ENCODE results near the gene EFTUD2. TPM values are rescaled to one million over a fixed set of nuclear protein-coding genes. Genes with fewer than 3 reads are reported as not detected.
"Not testable (repeated sequence)": the region's sequence is repeated elsewhere in the genome, so short reads cannot be mapped to it uniquely, and the experiment has no call there.

EFTUD2 gene
- total and polyA plus RNA-seq, 2 donors: 44.0 to 65.8 TPM

DNA sequence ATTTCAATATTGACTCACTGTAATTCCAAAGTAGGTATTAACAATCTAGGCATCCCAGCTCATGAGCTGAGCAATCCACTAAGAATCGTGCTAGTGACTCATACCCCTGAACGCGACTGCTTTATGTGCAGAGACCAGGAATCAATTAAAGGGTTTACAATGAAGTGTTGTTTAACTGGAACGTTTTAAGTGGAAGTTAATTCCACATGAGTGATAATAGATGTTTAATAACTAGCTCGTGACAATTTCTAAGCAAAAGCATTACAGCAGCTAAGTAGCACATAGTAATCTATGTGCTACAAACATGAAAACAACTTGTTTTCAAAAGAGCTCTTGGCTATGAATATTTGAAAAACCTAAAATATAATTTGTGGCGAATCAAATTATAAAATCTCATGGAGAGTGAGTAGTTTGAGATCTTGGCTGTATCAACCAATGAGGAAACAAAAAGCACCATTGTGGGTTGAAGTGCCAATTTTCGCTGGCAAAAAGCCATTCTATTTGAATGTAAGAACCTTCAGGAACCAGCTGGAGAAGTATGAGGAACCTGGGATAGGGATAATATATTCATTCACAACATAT is 78.5 kb downstream of the EFTUD2 start:
- Histone ChIP-seq H3K9me3 (ENCODE audit: control insufficient read depth in 2 of 2, insufficient read depth in 1 of 2, low read length in 1 of 2) (no peaks in the 10 kb centered on the region), H3K27me3 (ENCODE audit: control insufficient read depth in 2 of 2, insufficient read depth in 1 of 2, low read length in 1 of 2) (peaks cover 0 to 4% of the 10 kb centered on the region in 2 donors), H3K4me1 (ENCODE audit: control insufficient read depth in 2 of 2, insufficient read depth in 2 of 2, low read length in 2 of 2) (no peaks in the 10 kb centered on the region), H3K27ac (ENCODE audit: low read depth in 1 of 2, low read length in 1 of 2) (no peak overlapping the region), H3K4me3 (ENCODE audit: low read length in 2 of 2) (no peak overlapping the region), H3K36me3 (ENCODE audit: control insufficient read depth in 2 of 2, insufficient read depth in 2 of 2, low read length in 1 of 2) (no peaks in the 10 kb centered on the region)
- no peak for DNase-seq (ENCODE audit: low read depth in 6 of 9, low spot score in 9 of 9)
- WGBS: 87% methylated on average over 7 of the region's 7 CpGs

DNA sequence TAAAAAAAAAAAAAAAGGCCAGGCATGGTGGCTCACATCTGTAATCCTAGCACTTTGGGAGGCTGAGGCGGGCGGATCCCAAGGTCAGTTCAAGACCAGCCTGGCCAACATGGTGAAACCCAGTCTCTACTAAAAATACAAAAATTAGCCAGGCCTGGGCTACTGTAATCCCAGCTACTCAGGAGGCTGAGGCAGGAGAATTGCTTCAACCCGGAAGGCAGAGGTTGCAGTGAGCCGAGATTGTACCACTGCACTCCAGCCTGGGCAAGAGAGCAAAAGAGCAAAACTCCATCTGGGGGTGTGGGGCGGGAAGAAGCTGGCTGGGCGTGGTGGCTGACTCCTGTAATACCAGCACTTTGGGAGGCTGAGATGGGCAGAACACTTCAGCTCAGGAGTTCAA is 80.7 kb downstream of the EFTUD2 start:
- 94% methylated on average over 6 of the region's 6 CpGs for WGBS
- not testable (repeated sequence) for H3K36me3 ChIP-seq (ENCODE audit: control insufficient read depth in 2 of 2, insufficient read depth in 2 of 2, low read length in 1 of 2); H3K27me3 ChIP-seq (ENCODE audit: control insufficient read depth in 2 of 2, insufficient read depth in 1 of 2, low read length in 1 of 2); DNase-seq (ENCODE audit: low read depth in 6 of 9, low spot score in 9 of 9); H3K4me1 ChIP-seq (ENCODE audit: control insufficient read depth in 2 of 2, insufficient read depth in 2 of 2, low read length in 2 of 2); H3K4me3 ChIP-seq (ENCODE audit: low read length in 2 of 2); H3K27ac ChIP-seq (ENCODE audit: low read depth in 1 of 2, low read length in 1 of 2); H3K9me3 ChIP-seq (ENCODE audit: control insufficient read depth in 2 of 2, insufficient read depth in 1 of 2, low read length in 1 of 2)

DNA sequence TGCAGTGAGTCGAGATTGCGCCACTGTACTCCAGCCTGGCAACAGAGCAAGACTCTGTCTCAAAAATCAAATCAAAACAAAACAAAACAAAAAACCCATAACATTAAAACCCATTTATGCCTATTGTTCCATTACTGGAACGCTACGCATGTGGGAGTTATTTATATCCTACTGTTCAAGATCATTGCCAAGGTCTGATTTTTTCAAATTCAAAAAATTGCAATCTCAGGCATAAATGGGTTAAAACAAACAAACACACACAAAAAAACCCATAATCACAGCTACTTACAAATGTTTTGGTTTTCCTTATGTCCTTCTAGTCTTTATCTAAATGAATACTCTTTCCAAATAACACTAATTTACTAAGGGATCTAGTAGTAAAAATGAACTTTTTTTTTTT is 87.0 kb downstream of the EFTUD2 start:
- 97% methylated on average over 4 of the region's 4 CpGs for WGBS
- no peaks in the 10 kb centered on the region for H3K9me3 ChIP-seq (ENCODE audit: control insufficient read depth in 2 of 2, insufficient read depth in 1 of 2, low read length in 1 of 2)
- DNase-seq (ENCODE audit: low read depth in 6 of 9, low spot score in 9 of 9): no peak
- no peak overlapping the region for H3K27ac ChIP-seq (ENCODE audit: low read depth in 1 of 2, low read length in 1 of 2)
- no peaks in the 10 kb centered on the region for H3K27me3 ChIP-seq (ENCODE audit: control insufficient read depth in 2 of 2, insufficient read depth in 1 of 2, low read length in 1 of 2)
- H3K36me3 ChIP-seq (ENCODE audit: control insufficient read depth in 2 of 2, insufficient read depth in 2 of 2, low read length in 1 of 2): no peaks in the 10 kb centered on the region
- no peaks in the 10 kb centered on the region for H3K4me1 ChIP-seq (ENCODE audit: control insufficient read depth in 2 of 2, insufficient read depth in 2 of 2, low read length in 2 of 2)
- H3K4me3 ChIP-seq (ENCODE audit: low read length in 2 of 2): no peak overlapping the region

DNA sequence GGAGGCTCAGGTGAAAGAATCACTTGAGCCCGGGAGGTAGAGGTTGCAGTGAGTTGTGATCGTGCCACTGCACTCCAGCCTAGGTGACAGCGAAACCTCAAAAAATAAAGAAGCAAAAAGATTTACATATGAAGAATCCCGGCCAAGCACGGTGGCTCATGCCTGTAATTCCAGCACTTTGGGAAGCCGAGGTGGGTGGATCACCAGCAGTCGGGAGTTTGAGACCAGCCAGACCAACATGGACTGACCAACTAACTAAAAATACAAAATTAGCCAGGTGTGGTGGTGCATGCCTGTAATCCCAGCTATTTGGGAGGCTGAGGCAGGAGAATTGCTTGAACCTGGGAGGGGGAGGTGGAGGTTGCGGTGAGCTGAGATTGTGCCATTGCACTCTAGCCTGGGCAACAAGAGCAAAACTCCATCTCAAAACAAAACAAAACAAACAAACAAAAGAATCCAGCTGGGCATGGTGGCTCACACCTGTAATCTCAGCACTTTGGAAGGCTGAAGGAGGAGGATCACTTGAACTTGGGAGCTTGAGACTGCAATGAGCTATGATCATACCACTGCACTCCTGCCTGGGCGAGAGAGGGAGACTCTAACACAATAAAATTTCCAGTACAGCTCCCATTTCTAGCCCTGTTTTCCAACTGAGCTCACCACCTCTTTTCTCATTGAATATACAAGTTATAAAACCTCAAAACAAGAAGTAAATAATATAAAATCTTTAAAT is 90.4 kb downstream of the EFTUD2 start:
- not testable (repeated sequence) for DNase-seq (ENCODE audit: low read depth in 6 of 9, low spot score in 9 of 9); H3K4me3 ChIP-seq (ENCODE audit: low read length in 2 of 2); H3K27ac ChIP-seq (ENCODE audit: low read depth in 1 of 2, low read length in 1 of 2); H3K9me3 ChIP-seq (ENCODE audit: control insufficient read depth in 2 of 2, insufficient read depth in 1 of 2, low read length in 1 of 2); H3K27me3 ChIP-seq (ENCODE audit: control insufficient read depth in 2 of 2, insufficient read depth in 1 of 2, low read length in 1 of 2); H3K36me3 ChIP-seq (ENCODE audit: control insufficient read depth in 2 of 2, insufficient read depth in 2 of 2, low read length in 1 of 2); H3K4me1 ChIP-seq (ENCODE audit: control insufficient read depth in 2 of 2, insufficient read depth in 2 of 2, low read length in 2 of 2)
- WGBS: 98% methylated on average over 9 of the region's 9 CpGs

DNA sequence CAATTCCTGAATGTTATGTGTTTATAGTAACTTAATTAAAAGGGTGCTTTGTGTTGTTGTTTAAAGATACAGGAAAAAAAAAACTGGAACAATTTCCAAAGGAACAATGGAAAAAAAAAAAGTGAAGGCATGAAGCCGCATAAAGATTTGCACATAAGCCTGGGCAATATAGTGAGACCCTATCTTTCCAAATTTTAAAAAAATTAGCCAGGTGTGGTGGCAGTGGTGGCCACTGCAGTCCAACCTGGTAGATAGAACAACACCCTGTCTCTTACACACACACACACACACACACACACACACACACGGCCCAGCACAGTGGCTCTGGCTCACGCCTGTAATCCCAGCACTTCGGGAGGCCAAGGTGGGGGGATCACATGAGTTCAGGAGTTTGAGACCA is 91.1 kb downstream of the EFTUD2 start:
- Histone ChIP-seq H3K27me3 (ENCODE audit: control insufficient read depth in 2 of 2, insufficient read depth in 1 of 2, low read length in 1 of 2) (no peaks in the 10 kb centered on the region), H3K27ac (ENCODE audit: low read depth in 1 of 2, low read length in 1 of 2) (no peak overlapping the region), H3K9me3 (ENCODE audit: control insufficient read depth in 2 of 2, insufficient read depth in 1 of 2, low read length in 1 of 2) (no peaks in the 10 kb centered on the region), H3K36me3 (ENCODE audit: control insufficient read depth in 2 of 2, insufficient read depth in 2 of 2, low read length in 1 of 2) (peaks cover 0 to 3% of the 10 kb centered on the region in 2 donors), H3K4me1 (ENCODE audit: control insufficient read depth in 2 of 2, insufficient read depth in 2 of 2, low read length in 2 of 2) (no peaks in the 10 kb centered on the region), H3K4me3 (ENCODE audit: low read length in 2 of 2) (no peak overlapping the region)
- WGBS: 96% methylated on average over 4 of the region's 4 CpGs
- DNase-seq (ENCODE audit: low read depth in 6 of 9, low spot score in 9 of 9): no peak

DNA sequence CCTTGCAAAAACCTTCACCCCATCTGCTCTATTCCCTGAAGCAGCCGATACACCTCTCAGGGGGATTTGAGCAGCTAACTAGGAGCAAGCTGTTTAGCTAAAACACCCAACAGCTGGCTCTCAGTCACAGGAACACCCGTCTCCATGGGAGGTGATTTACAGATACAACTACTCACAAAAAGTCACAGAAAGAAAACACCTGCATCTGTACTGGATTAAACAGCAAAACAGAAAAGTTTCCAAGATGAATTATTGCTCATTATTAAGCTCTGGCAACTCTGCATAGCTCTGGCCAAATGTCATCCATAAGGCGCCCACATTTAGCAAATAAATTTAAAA is 91.5 kb downstream of the EFTUD2 start:
- no peak for DNase-seq (ENCODE audit: low read depth in 6 of 9, low spot score in 9 of 9)
- Histone ChIP-seq H3K9me3 (ENCODE audit: control insufficient read depth in 2 of 2, insufficient read depth in 1 of 2, low read length in 1 of 2) (no peaks in the 10 kb centered on the region), H3K27ac (ENCODE audit: low read depth in 1 of 2, low read length in 1 of 2) (no peak overlapping the region), H3K36me3 (ENCODE audit: control insufficient read depth in 2 of 2, insufficient read depth in 2 of 2, low read length in 1 of 2) (peaks cover 0 to 3% of the 10 kb centered on the region in 2 donors), H3K27me3 (ENCODE audit: control insufficient read depth in 2 of 2, insufficient read depth in 1 of 2, low read length in 1 of 2) (no peaks in the 10 kb centered on the region), H3K4me1 (ENCODE audit: control insufficient read depth in 2 of 2, insufficient read depth in 2 of 2, low read length in 2 of 2) (no peaks in the 10 kb centered on the region), H3K4me3 (ENCODE audit: low read length in 2 of 2) (no peak overlapping the region)
- WGBS: 83% methylated on average over 3 of the region's 3 CpGs

DNA sequence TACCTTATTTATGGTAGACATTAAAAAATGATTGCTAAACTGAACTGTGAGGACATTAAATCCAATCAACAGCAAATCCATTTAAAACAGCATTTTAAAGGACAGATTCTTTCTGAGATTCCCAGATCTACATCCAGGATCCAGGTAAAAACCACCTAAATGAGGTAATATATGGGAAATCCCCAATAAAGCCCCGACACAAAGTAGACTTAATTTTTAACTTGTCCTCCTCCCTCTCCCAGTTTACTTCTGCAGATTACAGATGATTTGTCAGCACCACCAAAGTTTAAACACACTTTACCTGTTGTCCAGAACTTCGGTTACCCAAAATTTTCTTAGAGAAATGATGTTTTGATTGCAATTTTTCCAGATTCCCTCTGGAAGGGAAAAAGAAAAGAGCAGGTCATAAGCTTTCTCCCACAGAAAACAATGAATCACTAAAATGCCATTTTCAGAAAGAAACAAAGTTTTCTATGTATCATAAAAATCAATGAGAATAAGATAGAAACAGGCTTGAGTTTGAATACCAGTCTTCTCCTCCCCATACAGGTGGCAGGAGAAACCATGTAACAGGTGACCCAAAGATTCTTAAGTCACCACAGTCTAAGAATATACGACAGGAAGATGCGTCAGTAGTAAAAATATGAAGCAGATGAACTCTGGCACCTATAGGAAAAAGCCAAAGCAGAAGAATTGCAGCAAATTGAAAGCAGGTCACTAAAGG is 92.0 kb downstream of the EFTUD2 start:
- Histone ChIP-seq H3K36me3 (ENCODE audit: control insufficient read depth in 2 of 2, insufficient read depth in 2 of 2, low read length in 1 of 2) (peaks cover 0 to 3% of the 10 kb centered on the region in 2 donors), H3K9me3 (ENCODE audit: control insufficient read depth in 2 of 2, insufficient read depth in 1 of 2, low read length in 1 of 2) (no peaks in the 10 kb centered on the region), H3K27me3 (ENCODE audit: control insufficient read depth in 2 of 2, insufficient read depth in 1 of 2, low read length in 1 of 2) (no peaks in the 10 kb centered on the region), H3K4me3 (ENCODE audit: low read length in 2 of 2) (no peak overlapping the region), H3K4me1 (ENCODE audit: control insufficient read depth in 2 of 2, insufficient read depth in 2 of 2, low read length in 2 of 2) (no peaks in the 10 kb centered on the region), H3K27ac (ENCODE audit: low read depth in 1 of 2, low read length in 1 of 2) (no peak overlapping the region)
- no peak for DNase-seq (ENCODE audit: low read depth in 6 of 9, low spot score in 9 of 9)
- 97% methylated on average over 4 of the region's 4 CpGs for WGBS

DNA sequence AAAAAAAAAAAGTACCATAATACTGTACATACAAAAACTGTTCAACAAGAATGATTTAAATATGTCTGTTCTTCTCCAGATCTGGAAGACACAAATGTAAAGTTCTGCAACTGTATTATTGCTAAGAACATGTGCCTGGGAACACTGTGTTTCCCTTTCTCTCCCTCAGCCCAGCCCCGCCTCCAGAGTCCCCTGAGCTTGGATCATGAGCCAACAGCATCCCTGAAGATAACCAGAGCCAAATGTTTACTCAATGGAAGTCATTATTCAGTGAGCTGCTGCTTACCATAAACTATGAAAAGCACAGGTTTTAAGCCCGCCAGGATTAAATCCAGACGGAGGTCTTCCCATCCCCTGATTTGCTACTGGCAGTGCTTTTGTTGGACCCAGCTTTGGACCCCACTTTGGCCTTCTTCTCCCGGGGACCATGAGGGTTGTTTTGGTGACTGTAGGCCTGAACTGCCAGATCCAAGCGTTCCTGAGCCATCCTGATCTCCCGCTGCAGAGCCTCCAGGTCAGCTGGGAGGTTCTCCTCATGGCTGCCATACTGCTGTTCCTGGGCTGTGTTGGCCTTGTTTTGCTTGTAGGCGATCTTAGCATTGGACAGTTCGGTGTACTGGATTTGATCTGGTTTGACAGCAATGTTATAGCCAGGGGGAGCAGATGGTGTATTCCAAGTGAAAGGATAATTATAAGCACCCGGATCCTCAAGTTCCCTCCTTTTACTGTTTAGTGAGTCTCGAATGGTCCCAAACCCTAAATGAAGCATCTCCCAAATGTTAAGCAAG is 94.7 kb downstream of the EFTUD2 start:
- Histone ChIP-seq H3K27ac (ENCODE audit: low read depth in 1 of 2, low read length in 1 of 2) (no peak overlapping the region), H3K36me3 (ENCODE audit: control insufficient read depth in 2 of 2, insufficient read depth in 2 of 2, low read length in 1 of 2) (peaks cover 0 to 3% of the 10 kb centered on the region in 2 donors), H3K9me3 (ENCODE audit: control insufficient read depth in 2 of 2, insufficient read depth in 1 of 2, low read length in 1 of 2) (no peaks in the 10 kb centered on the region), H3K4me3 (ENCODE audit: low read length in 2 of 2) (no peak overlapping the region), H3K4me1 (ENCODE audit: control insufficient read depth in 2 of 2, insufficient read depth in 2 of 2, low read length in 2 of 2) (no peaks in the 10 kb centered on the region), H3K27me3 (ENCODE audit: control insufficient read depth in 2 of 2, insufficient read depth in 1 of 2, low read length in 1 of 2) (no peaks in the 10 kb centered on the region)
- DNase-seq (ENCODE audit: low read depth in 6 of 9, low spot score in 9 of 9): no peak
- 96% methylated on average over 10 of the region's 10 CpGs for WGBS

DNA sequence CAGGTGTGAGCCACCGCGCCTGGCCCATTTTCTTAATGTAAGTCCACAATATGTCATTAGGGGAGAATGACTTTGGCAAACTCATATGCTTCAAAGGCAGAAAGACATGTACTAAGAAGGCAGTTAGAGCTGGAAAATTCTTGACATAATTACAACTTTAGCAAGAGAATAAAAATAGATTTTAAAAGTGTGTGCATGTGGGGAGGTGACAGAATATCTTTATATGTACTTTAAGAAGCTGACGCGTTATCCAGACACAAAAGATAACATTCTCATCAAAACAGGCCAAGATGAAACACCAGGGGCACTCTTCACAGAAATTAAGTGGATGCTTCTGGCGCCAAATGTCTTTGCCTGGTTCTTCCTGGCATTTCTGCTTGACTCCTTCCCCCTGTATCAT is 97.4 kb downstream of the EFTUD2 start:
- H3K27me3 ChIP-seq (ENCODE audit: control insufficient read depth in 2 of 2, insufficient read depth in 1 of 2, low read length in 1 of 2): no peaks in the 10 kb centered on the region
- no peak for DNase-seq (ENCODE audit: low read depth in 6 of 9, low spot score in 9 of 9)
- H3K4me1 ChIP-seq (ENCODE audit: control insufficient read depth in 2 of 2, insufficient read depth in 2 of 2, low read length in 2 of 2): no peaks in the 10 kb centered on the region
- H3K9me3 ChIP-seq (ENCODE audit: control insufficient read depth in 2 of 2, insufficient read depth in 1 of 2, low read length in 1 of 2): no peaks in the 10 kb centered on the region
- peaks cover 0 to 3% of the 10 kb centered on the region in 2 donors for H3K36me3 ChIP-seq (ENCODE audit: control insufficient read depth in 2 of 2, insufficient read depth in 2 of 2, low read length in 1 of 2)
- WGBS: 98% methylated on average over 5 of the region's 5 CpGs
- H3K27ac ChIP-seq (ENCODE audit: low read depth in 1 of 2, low read length in 1 of 2): no peak overlapping the region
- no peak overlapping the region for H3K4me3 ChIP-seq (ENCODE audit: low read length in 2 of 2)

Measured in thymus (tissue), 11 donors.